ENCODE measurements around the gene CHTOP.
"Not testable (repeated sequence)": the region's sequence is repeated elsewhere in the genome, so short reads cannot be mapped to it uniquely, and the experiment has no call there.

Gene CHTOP

GRCh38 chr1:153635872-153636271 lies 2.0 kb downstream of the CHTOP start:
- DNase-seq: no peak

- no peak for DNase-seq
Observed at GRCh38 chr1:153636312-153636711, 2.4 kb downstream of the CHTOP start.

- no peak for DNase-seq
Observed at GRCh38 chr1:153638261-153638660, 4.4 kb downstream of the CHTOP start.

GRCh38 chr1:153639280-153639679 lies 5.4 kb downstream of the CHTOP start:
- DNase-seq: no peak

- DNase-seq: not testable (repeated sequence)
Observed at GRCh38 chr1:153640213-153640612, 6.3 kb downstream of the CHTOP start.

GRCh38 chr1:153640861-153641260 lies 7.0 kb downstream of the CHTOP start:
- DNase-seq: no peak

GRCh38 chr1:153642161-153642560 lies 8.3 kb downstream of the CHTOP start:
- no peak for DNase-seq

- DNase-seq: no peak
Observed at GRCh38 chr1:153643100-153643499, 9.2 kb downstream of the CHTOP start.

- DNase-seq: no peak
Observed at GRCh38 chr1:153643816-153644215, 9.9 kb downstream of the CHTOP start.

GRCh38 chr1:153646672-153647345 lies 12.9 kb downstream of the CHTOP start:
- DNase-seq: no peak

- no peak for DNase-seq
Observed at GRCh38 chr1:153647346-153647714, 13.5 kb downstream of the CHTOP start.

- DNase-seq: no peak
Observed at GRCh38 chr1:153648000-153648643, 14.3 kb downstream of the CHTOP start.

- DNase-seq: peak; percentile 48
Observed at GRCh38 chr1:153649137-153649862, 15.4 kb downstream of the CHTOP start.

- peak; percentile 38 for DNase-seq
Observed at GRCh38 chr1:153649863-153650235, 16.0 kb downstream of the CHTOP start.

GRCh38 chr1:153651771-153652170 lies 17.9 kb downstream of the CHTOP start:
- DNase-seq: no peak

GRCh38 chr1:153652805-153653500 lies 19.1 kb downstream of the CHTOP start:
- DNase-seq: no peak

GRCh38 chr1:153655333-153655732 lies 21.5 kb downstream of the CHTOP start:
- no peak for DNase-seq

- peak; percentile 93 for DNase-seq
Observed at GRCh38 chr1:153658400-153659174, 24.7 kb downstream of the CHTOP start, which contains the start of gene SNAPIN. TSS of gene SNAPIN (plus strand) at chr1:153658703. CDS start at chr1:153658744, 41 bp downstream.

GRCh38 chr1:153659175-153659534 lies 25.3 kb downstream of the CHTOP start:
- DNase-seq: no peak

GRCh38 chr1:153659656-153660055 lies 25.8 kb downstream of the CHTOP start:
- no peak for DNase-seq

- no peak for DNase-seq
Observed at GRCh38 chr1:153661111-153661708, 27.3 kb downstream of the CHTOP start.

GRCh38 chr1:153662269-153662668 lies 28.4 kb downstream of the CHTOP start:
- DNase-seq: no peak

Measured in CD4-positive, alpha-beta T cell treated with Interleukin-6 for 4 hours (primary cell).